GM12878 (cell line): Measurements from ENCODE around the gene METTL8. TPM values are rescaled to one million over a fixed set of nuclear protein-coding genes. Genes with fewer than 3 reads are reported as not detected.
"Not testable (repeated sequence)": the region's sequence is repeated elsewhere in the genome, so short reads cannot be mapped to it uniquely, and the experiment has no call there.

Experiments
- ATAC-seq: fragments of 200-7000 bp; cut with Tn5 transposase; 3 replicates; pipeline ENCODE4 v1.9.1; 2020; ENCODE audit warnings: mild to moderate bottlenecking, moderate library complexity
- BruUV-seq: library from RNA; stranded (reverse); fragments of 400-500 nt; replicated peaks from 2 replicates; lab custom pipeline; 2021; lab: Mats Ljungman, UMichigan
- CTCF ChIA-PET: fragments of 300-600 bp; sonication (Branson Sonifier 250); formaldehyde crosslinking; extraction: SDS; loops from one replicate; lab custom pipeline; 2021; ENCODE audit warnings: inconsistent platforms; lab: Yijun Ruan, JAX
- POLR2A ChIA-PET: fragments of 350-600 bp; formaldehyde crosslinking; extraction: SDS; loops from one replicate; lab custom pipeline; 2021; ENCODE audit warnings: inconsistent platforms; lab: Charles Lee
- RAD21 ChIA-PET: fragments of 300-600 bp; sonication (Branson Sonifier 250); formaldehyde crosslinking; loops from one replicate; lab custom pipeline; 2023; ENCODE audit warnings: antibody characterized with exemption; ENCODE audit not compliant: unreplicated experiment; lab: Charles Lee
- SMC1A ChIA-PET: fragments of 300-600 bp; sonication (Branson Sonifier 250); formaldehyde crosslinking; loops from one replicate; lab custom pipeline; 2023; ENCODE audit not compliant: unreplicated experiment, uncharacterized antibody; lab: Charles Lee
- DNase-seq: peaks from one replicate; pipeline ENCODE4 v3.0.0-alpha.2; 2011; ENCODE audit warnings: low read depth, low spot score
- FAIRE-seq: peaks from 3 replicates; lab custom pipeline; 2011; peaks lifted over from hg19 to GRCh38; lab: Jason Lieb, UNC
- H2AFZ ChIP-seq: 2 replicates; pipeline ENCODE4 v1.6.0; 2011; ENCODE audit warnings: low read depth, low read length, control low read depth; ENCODE audit not compliant: control insufficient read depth
- H3K27ac ChIP-seq: 2 replicates; pipeline ENCODE4 v1.5.1; 2011; ENCODE audit warnings: control low read depth; ENCODE audit not compliant: control insufficient read depth, insufficient read depth
- H3K27me3 ChIP-seq, 2 experiments: replicated peaks in 1 of 2; 2 replicates each; pipeline versions ENCODE4 v1.6.0 to v1.6.1; 2011; ENCODE audit warnings: low read length in 1 of 2; ENCODE audit not compliant: control insufficient read depth in 2 of 2, insufficient read depth in 2 of 2
- H3K36me3 ChIP-seq, 2 experiments: 2 replicates each; pipeline ENCODE4 v1.5.1; 2011; ENCODE audit warnings: low read length in 1 of 2; ENCODE audit not compliant: control insufficient read depth in 2 of 2, insufficient read depth in 2 of 2
- H3K4me1 ChIP-seq: 2 replicates; pipeline ENCODE4 v1.6.1; 2011; ENCODE audit warnings: mild to moderate bottlenecking, low read length, moderate library complexity, mixed read lengths; ENCODE audit not compliant: control insufficient read depth, insufficient read depth
- H3K4me2 ChIP-seq: 2 replicates; pipeline ENCODE4 v1.6.0; 2011; ENCODE audit warnings: control low read depth; ENCODE audit not compliant: control insufficient read depth, insufficient read depth
- H3K4me3 ChIP-seq: fragments of 200-600 bp; sonication (generic); 2 replicates; pipeline ENCODE4 v1.5.1; 2016
- H3K79me2 ChIP-seq: 2 replicates; pipeline ENCODE4 v1.6.0; 2011; ENCODE audit warnings: low read length; ENCODE audit not compliant: control insufficient read depth, insufficient read depth
- H3K9ac ChIP-seq: 2 replicates; pipeline ENCODE4 v1.8.0; 2011; ENCODE audit warnings: low read length, control low read depth, mixed read lengths; ENCODE audit not compliant: control insufficient read depth, insufficient read depth
- H3K9me3 ChIP-seq: replicated peaks from 3 replicates; pipeline ENCODE4 v1.5.1; 2011; ENCODE audit warnings: mild to moderate bottlenecking, low read length; ENCODE audit not compliant: control insufficient read depth, insufficient read depth
- H4K20me1 ChIP-seq: 2 replicates; pipeline ENCODE4 v1.6.0; 2011; ENCODE audit not compliant: control insufficient read depth, insufficient read depth
- CBX5 ChIP-seq: sonication (generic); IDR thresholded peaks from 2 replicates; pipeline ENCODE4 v1.6.1; 2016; ENCODE audit warnings: low read depth, moderate library complexity, mild to moderate bottlenecking, inconsistent platforms
- IKZF2 ChIP-seq, 2 experiments: fragments of 450-650 bp; IDR thresholded peaks; 2 replicates each; pipeline ENCODE4 v1.6.1; 2017; ENCODE audit warnings: mild to moderate bottlenecking in 2 of 2, moderate library complexity in 2 of 2
- JUNB ChIP-seq: IDR thresholded peaks from 2 replicates; pipeline ENCODE4 v1.6.1; 2016; ENCODE audit warnings: antibody characterized with exemption, mild to moderate bottlenecking
- POLR2AphosphoS2 ChIP-seq: IDR thresholded peaks from 2 replicates; pipeline ENCODE4 v1.6.1; 2011; ENCODE audit warnings: low read depth, mild to moderate bottlenecking, low read length, improper control_type of control experiment, moderate library complexity
- SREBF1 ChIP-seq: IDR thresholded peaks from 2 replicates; pipeline ENCODE4 v1.6.1; 2012; ENCODE audit warnings: mild to moderate bottlenecking, low read length
- SUZ12 ChIP-seq: fragments of 200-600 bp; sonication (generic); IDR thresholded peaks from one replicate; pipeline ENCODE4 v1.6.1; 2018; ENCODE audit warnings: antibody characterized with exemption, mild to moderate bottlenecking; ENCODE audit not compliant: unreplicated experiment
- WGBS: methylation state at CpG from one replicate; pipeline ENCODE4 v1.1.6; 2016; ENCODE audit warnings: low lambda C conversion rate; ENCODE audit not compliant: insufficient replicate concordance, insufficient coverage; ENCODE audit errors: missing lambda C conversion rate; 5-methylcytosine and 5-hydroxymethylcytosine counted together
- in situ Hi-C: fragments of 300-500 bp; cut with MboI; formaldehyde crosslinking; loops from 9 replicates; pipeline ENCODE4 v1.14.3; 2018; ENCODE audit warnings: mixed read lengths
- intact Hi-C: fragments of 100-400 bp; cut with micrococcal nuclease; formaldehyde crosslinking; loops from one replicate; pipeline ENCODE4 v1.14.2; 2022; ENCODE audit not compliant: unreplicated experiment
- polyA plus RNA-seq, 11 experiments: library from polyadenylated mRNA; depleted of rRNA in 4 of 11; unstranded in 6 of 11; stranded (reverse) in 5 of 11; fragments of >200 nt; fragmentation: Nextera tagmentation in 4 of 11; fragmentation: Illumina TruSeq in 1 of 11; extraction: Ambion mirVana in 4 of 11; extraction: Trizol in 1 of 11; gene quantifications; 1 replicate in 1 of 11; 2 replicates in 10 of 11; pipeline versions ENCODE4 v1.2.1 to v1.2.3, GENCODE V29; 2011 to 2016; ENCODE audit warnings: inconsistent platforms in 2 of 11, missing spikeins in 2 of 11, low read depth in 1 of 11
- total RNA-seq, 4 experiments: library from RNA; depleted of rRNA in 3 of 4; stranded (reverse); fragments of >200 nt in 3 of 4; fragmentation: Illumina TruSeq in 1 of 4; extraction: Trizol in 1 of 4; gene quantifications; 2 replicates each; pipeline versions ENCODE4 v1.2.1 to v1.2.3, GENCODE V29; 2013 to 2021
- TF ChIP-seq, protein P1 (sequence below): IDR thresholded peaks from 2 replicates; pipeline ENCODE4 v1.6.1; 2011; ENCODE audit warnings: low read depth, mild to moderate bottlenecking, low read length, moderate library complexity, borderline replicate concordance; ENCODE audit errors: extremely low read depth
- TF ChIP-seq, protein P2 (sequence below): fragments of 450-650 bp; formaldehyde crosslinking; IDR thresholded peaks from 2 replicates; pipeline ENCODE4 v1.4.0; 2022; ENCODE audit warnings: mild to moderate bottlenecking, moderate library complexity

Gene METTL8
- total and polyA plus RNA-seq, 10 of the 15 experiments (the other 5 are each of a cell fraction or from before 2014, with no cell fraction given): 30.8 to 96.3 (median 51.5) TPM

DNA sequence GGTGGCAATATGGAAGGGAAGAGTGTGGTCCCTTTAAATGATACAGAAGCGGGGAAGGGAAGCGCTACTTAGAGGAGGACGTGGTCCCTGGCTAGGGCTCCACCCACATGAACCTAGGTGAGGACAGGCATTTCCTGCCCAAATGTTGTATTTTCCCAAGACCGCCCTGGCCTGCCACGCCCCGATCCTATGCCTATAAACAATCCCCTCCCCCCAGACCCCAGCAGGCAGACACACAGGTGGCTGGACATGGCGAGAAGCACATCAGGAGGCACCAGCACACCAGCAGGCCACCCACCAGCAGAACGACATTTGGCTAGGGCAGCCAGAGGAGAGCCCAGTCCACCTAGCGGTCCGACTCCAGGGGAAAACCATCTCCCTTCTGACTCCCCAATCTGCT lies 47.2 kb downstream of the METTL8 start (continued):
- TF ChIP-seq POLR2AphosphoS2 (no peak), IKZF2 (IDR thresholded peaks at IDR 0.05) (no peak), JUNB (no peak)

DNA sequence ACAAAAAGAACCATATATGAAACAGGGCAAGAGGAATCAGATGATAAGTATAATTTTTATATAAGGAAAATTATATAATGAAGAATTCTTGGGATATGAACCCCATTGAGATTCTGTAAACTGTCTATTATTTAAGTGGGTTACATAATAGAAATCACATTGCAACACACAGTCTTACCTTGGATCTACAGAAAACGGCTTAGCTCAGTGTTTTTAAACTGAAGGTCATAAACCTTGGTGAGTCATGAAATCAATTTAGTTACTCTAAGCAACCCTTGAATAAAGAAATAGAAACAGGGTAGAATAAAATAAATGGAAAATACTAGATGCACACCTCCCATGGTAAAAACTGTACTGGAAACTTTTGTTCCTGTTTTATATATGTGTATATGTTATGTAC lies 50.7 kb downstream of the METTL8 start:
- ChIA-PET SMC1A (interaction anchor here (1.3 kb wide), 1 partner anchor 8 kb away, joined by 3 read pairs; no protein-coding TSS in a partner anchor), POLR2A (interaction anchor here (0.5 kb wide), 1 partner anchor 118 kb away, joined by 3 read pairs; no protein-coding TSS in a partner anchor), CTCF (no interaction called here), RAD21 (no interaction called here)
- no TSS peak for BruUV-seq
- intact Hi-C loops (no loop called here), in situ Hi-C loops (no loop called here)
- Histone ChIP-seq H3K36me3 (peaks cover 0 to 10% of the 10 kb centered on the region in 2 experiments; a peak in 2 of 4 replicates), H3K4me2 (no peak overlapping the region), H3K4me1 (peaks cover 5% of the 10 kb centered on the region; the same call in 1 of the 2 replicates), H3K4me3 (no peak overlapping the region), H2AFZ (no peak overlapping the region), H4K20me1 (no peaks in the 10 kb centered on the region), H3K79me2 (peaks cover 12% of the 10 kb centered on the region), H3K27ac (no peak overlapping the region), H3K27me3 (no peaks in the 10 kb centered on the region), H3K9ac (no peak overlapping the region), H3K9me3 (peaks cover 12% of the 10 kb centered on the region)
- ATAC-seq: no peak
- DNase-seq: no peak
- WGBS: 96% methylated on average over 1 of the region's 1 CpG
- TF ChIP-seq SUZ12 (no peak), CBX5 (no peak), SREBF1 (no peak)
- TF ChIP-seq, protein P1, sequence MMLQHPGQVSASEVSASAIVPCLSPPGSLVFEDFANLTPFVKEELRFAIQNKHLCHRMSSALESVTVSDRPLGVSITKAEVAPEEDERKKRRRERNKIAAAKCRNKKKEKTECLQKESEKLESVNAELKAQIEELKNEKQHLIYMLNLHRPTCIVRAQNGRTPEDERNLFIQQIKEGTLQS: no peak
- TF ChIP-seq, protein P2, sequence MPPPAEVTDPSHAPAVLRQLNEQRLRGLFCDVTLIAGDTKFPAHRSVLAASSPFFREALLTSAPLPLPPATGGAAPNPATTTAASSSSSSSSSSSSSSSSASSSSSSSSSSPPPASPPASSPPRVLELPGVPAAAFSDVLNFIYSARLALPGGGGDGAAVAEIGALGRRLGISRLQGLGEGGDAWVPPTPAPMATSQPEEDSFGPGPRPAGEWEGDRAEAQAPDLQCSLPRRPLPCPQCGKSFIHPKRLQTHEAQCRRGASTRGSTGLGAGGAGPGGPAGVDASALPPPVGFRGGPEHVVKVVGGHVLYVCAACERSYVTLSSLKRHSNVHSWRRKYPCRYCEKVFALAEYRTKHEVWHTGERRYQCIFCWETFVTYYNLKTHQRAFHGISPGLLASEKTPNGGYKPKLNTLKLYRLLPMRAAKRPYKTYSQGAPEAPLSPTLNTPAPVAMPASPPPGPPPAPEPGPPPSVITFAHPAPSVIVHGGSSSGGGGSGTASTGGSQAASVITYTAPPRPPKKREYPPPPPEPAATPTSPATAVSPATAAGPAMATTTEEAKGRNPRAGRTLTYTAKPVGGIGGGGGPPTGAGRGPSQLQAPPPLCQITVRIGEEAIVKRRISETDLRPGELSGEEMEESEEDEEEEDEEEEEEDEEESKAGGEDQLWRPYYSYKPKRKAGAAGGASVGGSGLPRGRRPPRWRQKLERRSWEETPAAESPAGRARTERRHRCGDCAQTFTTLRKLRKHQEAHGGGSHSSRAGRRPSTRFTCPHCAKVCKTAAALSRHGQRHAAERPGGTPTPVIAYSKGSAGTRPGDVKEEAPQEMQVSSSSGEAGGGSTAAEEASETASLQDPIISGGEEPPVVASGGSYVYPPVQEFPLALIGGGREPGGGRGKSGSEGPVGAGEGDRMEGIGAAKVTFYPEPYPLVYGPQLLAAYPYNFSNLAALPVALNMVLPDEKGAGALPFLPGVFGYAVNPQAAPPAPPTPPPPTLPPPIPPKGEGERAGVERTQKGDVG (CRISPR knock-in tag): no peak
- TF ChIP-seq, all 136 proteins: peak for 0
- no peak for FAIRE-seq

DNA sequence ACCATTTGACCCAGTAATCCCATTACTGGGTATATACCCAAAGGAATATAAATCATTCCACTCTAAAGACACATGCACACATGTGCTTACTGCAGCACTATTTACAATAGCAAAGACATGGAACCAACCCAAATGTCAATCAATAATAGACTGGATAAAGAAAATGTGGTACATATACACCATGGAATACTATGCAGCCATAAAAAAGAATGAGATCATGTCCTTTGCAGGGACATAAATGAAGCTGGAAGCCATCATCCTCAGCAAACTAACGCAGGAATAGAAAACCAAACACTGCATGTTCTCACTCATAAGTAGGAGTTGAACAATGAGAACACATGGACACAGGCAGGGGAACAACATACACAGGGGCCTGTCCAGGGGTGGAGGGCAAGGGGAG lies 51.6 kb downstream of the METTL8 start:
- BruUV-seq, H4K20me1 ChIP-seq, ATAC-seq, SMC1A ChIA-PET, RAD21 ChIA-PET, POLR2A ChIA-PET, in situ Hi-C loops, intact Hi-C loops, H2AFZ ChIP-seq, CTCF ChIA-PET, H3K4me3 ChIP-seq, H3K9ac ChIP-seq, H3K79me2 ChIP-seq, H3K27ac ChIP-seq, DNase-seq, H3K4me2 ChIP-seq, H3K27me3 ChIP-seq, H3K4me1 ChIP-seq, FAIRE-seq: not testable (repeated sequence)
- WGBS: 100% methylated on average over 1 of the region's 1 CpG
- Histone ChIP-seq H3K36me3 (peaks cover 0 to 10% of the 10 kb centered on the region in 2 experiments; a peak in 2 of 4 replicates), H3K9me3 (peaks cover 12% of the 10 kb centered on the region)
